ENCODE measurements around the gene CLCNKA.
"Not testable (repeated sequence)": the region's sequence is repeated elsewhere in the genome, so short reads cannot be mapped to it uniquely, and the experiment has no call there.

The CLCNKA gene

DNA sequence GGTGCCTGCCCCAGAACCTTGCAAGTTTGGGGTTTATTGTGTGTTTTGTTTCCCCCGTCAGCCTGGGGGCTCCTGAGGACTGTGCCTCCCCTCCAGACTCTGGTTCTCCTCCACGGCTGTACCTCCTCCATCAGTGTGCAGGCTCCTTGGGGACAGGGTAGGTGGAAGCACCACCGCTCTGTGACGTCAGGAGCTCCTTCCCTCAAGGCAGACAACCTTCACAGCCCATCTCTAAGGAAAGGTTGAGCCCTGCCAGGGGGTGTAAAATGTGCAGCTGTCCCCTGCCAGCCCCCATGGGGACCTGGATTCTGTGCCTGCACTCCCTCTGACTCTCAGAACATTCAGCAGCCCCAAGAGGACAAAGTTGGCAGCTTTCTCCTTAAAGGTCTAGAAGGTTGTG lies 3.5 kb upstream of the CLCNKA start:
- DNase-seq, result no peak

DNA sequence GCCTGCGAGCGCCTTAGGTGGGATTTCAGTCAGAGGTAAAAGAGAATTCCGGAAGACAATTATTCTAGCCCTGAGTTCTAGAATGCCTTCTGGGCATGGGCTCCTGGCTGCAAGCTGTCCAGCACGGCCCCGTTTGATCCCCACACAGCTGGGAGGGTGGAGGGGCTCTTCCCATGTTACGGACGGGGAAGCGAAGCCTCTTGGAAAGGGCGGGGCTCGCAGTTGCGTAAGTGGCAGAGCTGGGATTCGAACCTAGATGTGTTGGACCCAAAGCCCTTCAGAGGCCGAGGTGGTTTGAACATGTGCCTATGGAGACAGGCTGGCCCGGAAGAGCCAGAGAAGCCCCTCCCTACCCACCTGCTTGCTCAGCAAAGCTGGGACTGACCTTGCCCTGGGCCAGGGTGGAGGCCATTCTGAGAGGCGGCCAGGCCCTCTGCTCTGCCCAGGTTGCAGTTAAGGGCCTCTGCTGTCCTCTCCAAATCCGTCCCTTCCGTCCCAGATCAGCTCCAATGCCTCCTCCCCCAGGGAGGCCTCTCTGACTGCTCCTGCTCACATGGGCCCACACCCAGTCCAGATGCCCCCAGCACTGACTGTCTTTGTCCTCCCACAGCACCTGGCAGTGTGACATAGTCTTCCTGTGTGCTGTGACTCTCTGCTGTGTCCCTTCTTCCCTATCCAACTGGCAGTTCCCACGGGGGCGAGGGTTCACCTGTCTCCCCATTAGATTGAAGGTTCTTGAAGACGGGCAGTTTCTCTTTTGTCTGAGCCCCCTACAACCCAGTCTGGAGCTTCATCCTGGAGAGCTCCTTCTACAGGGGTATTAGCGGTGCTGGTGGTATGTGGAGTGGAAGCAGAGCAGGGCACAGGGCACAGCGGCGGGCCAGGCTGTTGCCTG lies 2.8 kb upstream of the CLCNKA start:
- no peak for DNase-seq

DNA sequence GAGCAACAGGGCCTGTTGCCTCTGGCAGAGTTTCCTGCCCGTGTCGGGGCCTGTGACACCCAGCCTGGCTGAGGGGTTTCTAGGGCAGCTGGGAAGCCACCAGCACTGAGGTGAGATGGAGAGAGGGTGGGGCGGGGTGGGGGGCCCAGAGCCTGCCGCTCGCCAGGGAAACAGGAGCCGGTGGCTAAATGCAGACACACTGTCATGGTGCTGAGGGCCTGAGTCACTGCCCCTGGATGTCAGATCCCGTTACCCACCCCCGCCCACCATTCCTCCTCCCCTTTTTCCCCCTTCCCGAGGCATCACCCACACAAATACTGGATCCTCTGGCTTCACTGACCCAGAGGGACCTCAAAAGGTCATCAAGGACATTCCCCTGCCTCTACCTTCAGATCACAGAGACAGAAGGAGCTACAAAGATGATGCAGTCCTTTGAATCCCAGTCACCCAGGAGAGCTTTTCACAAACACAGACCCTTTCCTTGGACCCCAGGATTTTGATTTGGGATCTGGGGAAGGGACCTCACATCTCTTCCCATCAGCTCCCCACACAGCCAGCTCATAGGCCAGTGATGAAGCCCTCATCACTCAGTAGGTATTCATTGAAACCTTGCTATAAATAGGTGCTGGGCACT lies 2.1 kb upstream of the CLCNKA start:
- DNase-seq, result no peak

DNA sequence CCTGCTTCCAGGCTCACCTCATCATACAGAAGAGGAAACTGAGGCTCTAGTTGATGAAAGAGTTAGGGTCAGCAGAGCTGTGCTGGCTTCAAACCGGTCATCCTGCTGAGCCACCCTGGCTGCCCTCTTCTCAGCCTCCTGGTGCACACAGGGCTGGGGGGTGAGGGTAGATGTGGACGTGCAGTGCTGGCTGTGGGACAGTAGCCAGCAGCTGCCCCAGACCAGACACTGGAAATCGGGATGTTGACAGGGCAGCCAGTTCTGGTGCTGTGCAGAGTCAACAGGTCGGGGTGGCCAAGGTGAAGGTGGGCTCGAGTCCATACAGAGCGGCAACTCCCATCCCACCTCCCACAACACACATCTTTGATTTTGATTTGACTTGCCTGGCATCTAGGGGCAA lies 1.5 kb upstream of the CLCNKA start:
- DNase-seq, result no peak

DNA sequence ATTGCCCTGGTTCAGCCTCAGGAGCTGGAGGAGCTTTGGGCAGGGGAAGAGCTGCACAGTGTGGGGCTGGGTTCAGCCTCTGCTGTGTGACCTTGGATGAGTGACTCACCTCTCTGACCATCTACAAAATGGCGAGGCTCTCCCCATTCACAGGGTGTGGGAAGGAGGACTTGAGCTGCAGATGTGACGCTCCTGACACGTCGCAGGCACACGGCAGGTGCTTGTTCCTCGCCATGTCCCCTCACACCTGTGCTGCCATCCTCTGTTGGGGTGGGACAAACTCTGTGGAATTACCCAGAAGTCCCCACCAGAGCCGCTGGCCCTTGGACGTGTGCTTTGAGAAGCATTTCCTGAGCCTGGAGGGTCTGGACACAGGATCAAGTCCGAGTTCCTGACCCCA lies 958 bp upstream of the CLCNKA start:
- DNase-seq, result not testable (repeated sequence)

DNA sequence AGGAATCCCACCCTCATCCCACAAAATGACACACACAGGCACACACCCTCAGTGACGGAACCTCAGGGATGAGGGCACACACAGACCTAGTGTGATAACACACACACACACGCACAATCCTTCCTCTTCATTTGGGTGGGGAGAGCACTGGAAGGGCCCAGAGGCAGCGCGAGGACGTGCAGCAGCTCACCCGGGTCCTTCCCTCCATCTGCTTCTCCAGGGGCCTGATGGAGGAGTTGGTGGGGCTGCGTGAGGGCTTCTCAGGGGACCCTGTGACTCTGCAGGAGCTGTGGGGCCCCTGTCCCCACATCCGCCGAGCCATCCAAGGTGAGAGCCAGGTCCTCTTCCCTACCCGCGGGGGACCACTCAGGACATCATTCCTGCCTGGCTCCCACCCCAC lies 557 bp downstream of the CLCNKA start:
- DNase-seq, result no peak

DNA sequence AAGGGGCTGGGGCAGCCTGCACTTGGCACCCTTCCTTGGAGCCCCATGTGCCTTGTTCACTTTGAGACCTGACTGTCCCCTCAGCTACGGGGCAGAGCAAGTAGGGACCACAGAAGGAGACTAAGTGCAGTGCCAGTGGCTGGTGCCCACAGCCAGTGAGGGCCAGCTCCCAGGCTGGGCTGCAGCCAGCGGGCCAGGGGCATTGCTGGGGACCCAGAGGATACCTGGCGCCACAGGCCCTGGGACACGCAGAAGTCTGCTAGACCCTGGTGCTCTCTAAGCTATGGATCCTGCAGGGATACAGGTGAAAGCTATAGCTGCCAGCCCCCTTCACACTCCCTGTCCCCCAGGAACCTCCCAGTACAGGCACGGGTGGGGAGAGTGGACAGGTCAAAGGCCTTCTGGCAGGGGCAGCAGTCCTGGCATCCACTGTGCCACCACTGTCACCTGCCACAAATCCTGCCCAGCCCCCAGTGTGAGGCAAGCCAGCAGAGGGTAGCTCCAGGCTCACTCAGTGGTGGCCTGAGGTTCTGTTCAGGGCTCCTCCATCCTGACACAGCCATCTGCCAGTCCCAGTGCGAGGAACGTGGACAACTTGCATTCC lies 1.3 kb downstream of the CLCNKA start:
- DNase-seq, result no peak

GRCh38 chr1:16026302-16026701 lies 4.5 kb downstream of the CLCNKA start:
- DNase-seq, result not testable (repeated sequence)

GRCh38 chr1:16026723-16027484 lies 5.1 kb downstream of the CLCNKA start:
- no peak for DNase-seq

DNA sequence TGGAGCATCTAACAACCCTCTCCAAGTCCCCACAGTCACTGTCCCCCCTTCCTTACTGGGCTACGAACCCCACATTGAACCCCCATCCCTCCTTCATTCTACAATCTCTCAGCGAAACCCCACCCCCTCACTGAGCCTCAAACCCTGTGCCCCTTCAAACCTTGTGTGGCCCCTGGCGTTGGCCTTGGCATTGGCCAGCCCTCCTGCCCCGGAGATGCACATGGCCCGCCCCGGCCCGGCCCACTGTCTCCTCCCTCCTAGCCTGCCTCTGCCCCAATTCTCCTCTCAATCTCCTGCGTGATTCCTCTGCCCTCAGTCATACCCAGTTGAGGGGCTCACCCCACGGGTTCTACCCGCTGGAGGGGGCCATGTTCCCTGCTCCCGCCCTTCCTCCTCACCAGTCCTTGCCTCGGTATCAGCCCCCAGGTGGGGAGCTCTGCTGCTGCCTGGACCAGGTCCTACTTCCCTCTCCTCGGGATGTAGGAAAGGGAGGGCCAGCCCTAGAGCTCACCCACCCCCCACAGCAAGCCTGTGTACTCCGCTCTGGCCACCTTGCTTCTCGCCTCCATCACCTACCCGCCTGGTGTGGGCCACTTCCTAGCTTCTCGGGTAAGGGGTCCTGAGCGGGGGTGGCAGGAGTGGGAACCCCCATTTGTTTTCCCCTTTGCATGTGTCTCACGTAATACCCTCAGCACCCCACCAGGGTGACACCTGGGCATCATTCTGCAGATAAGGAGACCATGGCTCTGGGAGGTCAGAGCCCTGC lies 6.6 kb downstream of the CLCNKA start:
- DNase-seq, result no peak

DNA sequence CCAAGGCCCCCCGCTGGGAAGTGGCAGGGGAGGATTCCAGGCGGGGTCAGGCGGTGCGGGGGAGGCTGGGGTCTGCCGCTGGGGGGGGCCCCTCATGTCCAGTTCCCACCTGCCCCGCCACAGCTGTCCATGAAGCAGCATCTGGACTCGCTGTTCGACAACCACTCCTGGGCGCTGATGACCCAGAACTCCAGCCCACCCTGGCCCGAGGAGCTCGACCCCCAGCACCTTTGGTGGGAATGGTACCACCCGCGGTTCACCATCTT lies 7.1 kb downstream of the CLCNKA start:
- not testable (repeated sequence) for DNase-seq

DNA sequence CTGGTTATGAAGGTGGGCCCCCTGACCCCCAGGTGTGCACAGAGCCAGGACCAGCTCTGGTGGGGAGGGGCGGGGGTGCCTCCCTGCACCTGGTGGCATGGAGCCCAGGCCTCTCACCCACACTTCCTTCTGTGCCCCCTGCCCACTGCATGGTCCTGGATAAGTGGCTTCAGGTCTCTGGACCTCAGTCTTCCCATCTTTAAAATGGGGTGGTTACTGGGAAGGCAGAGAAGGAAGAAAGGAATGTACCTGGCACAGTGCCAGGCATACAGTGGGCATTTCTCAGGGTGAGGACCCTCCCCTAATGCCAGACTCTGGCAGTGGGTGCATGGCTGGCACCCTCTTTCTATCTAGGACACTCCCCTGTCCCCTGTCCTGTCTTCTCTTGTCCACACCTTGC lies 7.5 kb downstream of the CLCNKA start:
- DNase-seq, result no peak

- no peak for DNase-seq
Observed at GRCh38 chr1:16031551-16031950, 9.7 kb downstream of the CLCNKA start.

DNA sequence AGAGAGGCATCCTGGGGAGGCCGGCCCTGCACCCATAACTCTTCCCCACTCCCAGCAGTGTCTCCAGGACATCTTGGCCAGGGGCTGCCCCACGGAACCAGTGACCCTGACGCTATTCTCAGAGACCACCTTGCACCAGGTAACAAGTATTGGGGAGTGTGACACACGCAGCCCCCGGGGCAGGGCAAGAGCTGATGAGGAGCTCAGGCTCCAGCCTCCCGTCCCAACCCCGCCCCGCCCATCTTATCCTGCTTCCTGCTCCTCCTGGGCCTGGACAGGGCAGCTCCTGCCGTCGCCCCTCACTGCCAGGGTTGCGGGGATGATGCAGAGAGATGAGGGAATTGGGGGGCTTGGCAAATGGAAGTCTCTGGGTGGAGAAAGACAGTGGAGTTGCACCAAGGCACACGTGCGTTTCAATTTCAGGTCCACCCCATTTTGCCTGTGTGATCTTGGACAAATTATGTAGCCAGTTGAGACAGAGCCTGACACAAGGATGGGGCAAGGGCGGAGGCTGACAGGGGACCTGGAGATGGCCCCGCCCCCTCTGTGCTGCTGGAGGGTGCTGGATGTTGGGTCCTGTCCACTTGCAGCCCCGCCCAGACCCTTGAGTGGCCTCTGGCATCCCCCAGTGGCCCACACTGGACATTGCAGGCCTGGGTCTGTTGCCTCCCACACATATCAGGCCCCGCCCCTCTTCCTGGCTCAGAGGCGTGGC lies 10.7 kb downstream of the CLCNKA start:
- DNase-seq, result no peak

- DNase-seq, result not testable (repeated sequence)
Observed at GRCh38 chr1:16033103-16033632, 11.3 kb downstream of the CLCNKA start.

DNA sequence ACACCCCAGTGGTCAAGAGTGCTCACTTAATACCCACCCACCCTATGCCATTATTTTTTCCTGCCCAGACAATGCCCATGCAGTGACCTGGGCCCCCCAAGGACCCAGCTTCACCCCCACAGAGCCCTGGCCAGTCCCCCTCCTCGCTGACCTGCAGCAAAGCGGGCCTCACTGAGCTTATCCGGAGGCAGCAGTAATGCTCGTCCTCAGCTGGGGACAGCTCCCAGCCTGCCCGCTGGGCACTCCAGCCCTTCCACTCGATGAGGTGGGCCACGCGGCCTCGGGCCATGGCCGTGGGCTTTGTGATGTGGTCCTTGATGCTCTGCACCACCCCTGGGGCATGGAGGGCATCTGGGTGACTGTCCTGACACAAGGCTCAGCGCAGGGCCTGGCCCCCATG lies 14.6 kb downstream of the CLCNKA start:
- DNase-seq, result not testable (repeated sequence)

DNA sequence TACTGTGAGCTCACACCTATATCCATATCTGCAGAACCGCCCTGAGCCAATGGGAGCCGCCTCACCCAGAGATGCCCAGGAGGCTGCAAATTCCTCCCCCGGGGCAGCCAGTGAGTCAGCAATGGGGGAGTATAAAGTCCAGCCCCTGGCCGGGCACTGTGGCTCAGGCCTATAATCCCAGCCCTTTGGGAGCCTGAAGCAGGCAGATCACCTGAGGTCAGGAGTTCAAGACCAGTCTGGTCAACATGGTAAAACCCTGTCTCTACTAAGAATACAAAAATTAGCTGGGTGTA lies 16.7 kb downstream of the CLCNKA start:
- DNase-seq, result no peak

- not testable (repeated sequence) for DNase-seq
Observed at GRCh38 chr1:16039871-16040270, 18.0 kb downstream of the CLCNKA start.

DNA sequence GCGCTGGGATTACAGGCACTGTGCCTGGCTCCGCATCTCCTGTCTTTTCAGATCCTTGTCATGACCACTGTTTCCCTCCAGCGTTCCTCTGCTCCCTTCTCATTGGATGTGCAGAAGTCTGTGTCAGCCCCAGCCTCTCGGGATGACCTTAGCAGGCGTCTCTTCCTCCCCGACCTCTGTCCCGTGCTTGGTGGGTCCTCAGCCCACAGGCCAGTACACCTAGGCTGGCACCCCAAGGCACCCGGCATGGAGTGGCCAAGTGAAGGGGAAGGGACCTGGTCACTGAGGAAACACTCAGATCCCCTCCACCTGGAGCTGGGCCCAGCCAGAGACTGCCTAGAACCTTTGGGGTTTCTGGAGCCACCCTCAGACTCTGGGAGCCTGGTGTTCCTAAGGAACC lies 19.4 kb downstream of the CLCNKA start:
- no peak for DNase-seq

- no peak for DNase-seq
Observed at GRCh38 chr1:16042096-16042495, 20.3 kb downstream of the CLCNKA start.

DNA sequence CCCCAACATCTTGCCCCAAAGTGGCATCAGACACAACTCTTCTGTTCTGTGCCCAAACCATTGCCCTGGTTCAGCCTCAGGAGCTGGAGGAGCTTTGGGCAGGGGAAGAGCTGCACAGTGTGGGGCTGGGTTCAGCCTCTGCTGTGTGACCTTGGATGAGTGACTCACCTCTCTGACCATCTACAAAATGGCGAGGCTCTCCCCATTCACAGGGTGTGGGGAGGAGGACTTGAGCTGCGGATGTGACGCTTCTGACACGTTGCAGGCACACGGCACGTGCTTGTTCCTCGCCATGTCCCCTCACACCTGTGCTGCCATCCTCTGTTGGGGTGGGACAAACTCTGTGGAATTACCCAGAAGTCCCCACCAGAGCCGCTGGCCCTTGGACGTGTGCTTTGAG lies 20.8 kb downstream of the CLCNKA start:
- DNase-seq, result not testable (repeated sequence)

DNA sequence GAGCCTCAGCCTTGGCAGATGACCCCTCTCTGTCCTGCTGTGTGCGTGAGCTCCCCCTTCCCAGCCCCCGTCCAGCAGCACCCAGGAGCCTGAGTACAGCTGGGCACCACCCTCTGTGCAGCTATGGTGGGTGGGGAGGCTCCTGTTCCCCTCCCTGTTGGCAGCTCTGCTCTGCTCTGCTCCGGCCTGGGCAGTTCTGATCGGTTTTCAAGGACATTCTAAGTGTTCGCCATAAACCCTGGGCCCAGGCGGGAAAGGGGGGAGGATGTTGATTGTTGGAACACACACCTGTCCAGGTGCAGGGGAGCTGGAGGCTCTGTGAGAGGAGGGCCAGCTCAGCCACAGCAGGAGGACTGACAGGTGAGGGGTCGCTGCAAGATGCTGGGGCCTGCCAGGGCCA lies 21.7 kb downstream of the CLCNKA start, which contains the start of gene CLCNKB:
TSS of gene CLCNKB (plus strand) at position 262 of the 400 bp plus-strand sequence. CDS start 711 bp downstream, outside the sequence.
- no peak for DNase-seq
